ENCODE data around the gene RASSF7. TPM values are rescaled to one million over a fixed set of nuclear protein-coding genes. Genes with fewer than 3 reads are reported as not detected.

Gene RASSF7
- total and polyA plus RNA-seq, 2 of the 8 experiments (the other 6 are each of a cell fraction or from before 2014, with no cell fraction given), result 22.3 to 43.9 TPM

- H2AK5ac ChIP-seq (ENCODE audit: low read depth, low read length), result 0 out of 2 replicates have a peak overlapping the region, but pooled peaks have one; percentile 6
- H4K20me1 ChIP-seq (replicated peaks in 1 of 2; ENCODE audit: control insufficient read depth in 1 of 2, insufficient read depth in 2 of 2, low read length in 2 of 2), result peaks cover 9 to 18% of the 10 kb centered on the region in 2 experiments
- DNase-seq (ENCODE audit: low read depth in 1 of 2, low spot score in 2 of 2), result no peak
- no peak overlapping the region for H4K5ac ChIP-seq (ENCODE audit: insufficient read length, low read depth, low read length)
- H2BK12ac ChIP-seq (ENCODE audit: low read depth, low read length), result 0 out of 2 replicates have a peak overlapping the region, but pooled peaks have one; percentile 7
- POLR2A ChIA-PET (ENCODE audit: partially characterized antibody), result interaction anchor here (0.6 to 2.4 kb wide), 6 partner anchors 10 to 260 kb away, joined by 3 to 12 read pairs (median 4); no protein-coding TSS in a partner anchor
- H3K56ac ChIP-seq (replicated peaks; ENCODE audit: insufficient read length, low read depth, low read length), result no peak overlapping the region
- TF ChIP-seq CTCF (IDR thresholded peaks at IDR 0.05; ENCODE audit: control extremely low read depth in 1 of 3, insufficient read depth in 1 of 3, low read depth in 1 of 3, low read length in 3 of 3) (peak in 2 of 3 experiments; percentile 8 to 26; a peak in 2 of 4 replicates), NRF1 (IDR thresholded peaks at IDR 0.05; ENCODE audit: low read depth, low read length) (no peak)
- H3K4me3 ChIP-seq (ENCODE audit: extremely low read depth in 1 of 4, insufficient read depth in 2 of 4, low read depth in 3 of 4, low read length in 4 of 4), result no peak overlapping the region
- H3K27ac ChIP-seq (ENCODE audit: low read depth, low read length), result no peak overlapping the region
- H2BK20ac ChIP-seq (ENCODE audit: low read length), result no peak overlapping the region
- H3K4ac ChIP-seq (replicated peaks; ENCODE audit: insufficient read length, low read depth, low read length), result no peak overlapping the region
- H3K14ac ChIP-seq (ENCODE audit: insufficient read length), result no peak overlapping the region
- H3K79me2 ChIP-seq (ENCODE audit: control insufficient read depth in 1 of 2, insufficient read depth in 2 of 2, low read length in 2 of 2), result peaks cover 0 to 4% of the 10 kb centered on the region in 2 experiments; a peak in 1 of 4 replicates
- H3K18ac ChIP-seq (ENCODE audit: extremely low read depth, low read length), result no peak overlapping the region
- no peak overlapping the region for H2AFZ ChIP-seq (ENCODE audit: low read length)
- peaks cover 13 to 29% (median 26%) of the 10 kb centered on the region in 4 experiments for H3K27me3 ChIP-seq (replicated peaks in 1 of 4; ENCODE audit: control insufficient read depth in 3 of 4, extremely low read depth in 1 of 4, insufficient read depth in 3 of 4, low read length in 3 of 4)
- H3K23ac ChIP-seq (ENCODE audit: insufficient read length), result no peak overlapping the region
- no peak for FAIRE-seq
- H2BK15ac ChIP-seq (ENCODE audit: low read length), result no peak overlapping the region; the same call in 1 of the 2 replicates
- CTCF ChIA-PET (ENCODE audit: partially characterized antibody), result interaction anchor here (0.6 to 1.5 kb wide), 7 partner anchors 14 to 238 kb away, joined by 3 to 6 read pairs (median 3); partner anchors contain the start of genes IRF7 and PHRF1
- WGBS, 2 experiments (ENCODE audit: extremely low coverage in 1 of 2, insufficient coverage in 1 of 2, insufficient read length in 1 of 2, insufficient replicate concordance in 2 of 2, low coverage in 1 of 2, low lambda C conversion rate in 2 of 2, missing lambda C conversion rate in 1 of 2), result 92% methylated on average over 15 of the region's 15 CpGs; no CpG with 5 or more reads in 1 of the 2 experiments
- H3K9ac ChIP-seq (replicated peaks in 1 of 4; ENCODE audit: extremely low read depth in 1 of 4, low read depth in 3 of 4, low read length in 3 of 4), result no peak overlapping the region
- no peak overlapping the region; a peak in 1 of 4 replicates for H3K4me2 ChIP-seq (ENCODE audit: insufficient read depth in 1 of 2, low read depth in 2 of 2, low read length in 2 of 2)
- no peak overlapping the region for H2BK5ac ChIP-seq (ENCODE audit: low read depth, low read length)
- H2BK120ac ChIP-seq (replicated peaks; ENCODE audit: low read depth, low read length), result no peak overlapping the region
- H4K8ac ChIP-seq (ENCODE audit: extremely low read depth, insufficient read depth, low read length), result peak overlapping the region; percentile 35; the same call in 1 of the 2 replicates
- H3K36me3 ChIP-seq (ENCODE audit: control insufficient read depth in 2 of 4, insufficient read depth in 4 of 4, low read length in 3 of 4), result peaks cover 0 to 8% (median 4%) of the 10 kb centered on the region in 4 experiments; a peak in 5 of 8 replicates
- no peaks in the 10 kb centered on the region for H3K9me3 ChIP-seq (ENCODE audit: insufficient read depth in 2 of 2, low read depth in 1 of 2, low read length in 1 of 2)
- H3K23me2 ChIP-seq (ENCODE audit: low read depth, low read length), result peaks cover 19% of the 10 kb centered on the region; the same call in 1 of the 2 replicates
- H4K91ac ChIP-seq (replicated peaks; ENCODE audit: insufficient read length, low read length), result no peak overlapping the region
- H3K4me1 ChIP-seq (replicated peaks in 1 of 4; ENCODE audit: control insufficient read depth in 3 of 4, insufficient read depth in 4 of 4, low read length in 3 of 4), result peaks cover 0 to 37% (median 12%) of the 10 kb centered on the region in 4 experiments; a peak in 6 of 7 replicates
- peaks cover 8% of the 10 kb centered on the region for H3K79me1 ChIP-seq (ENCODE audit: low read depth, low read length)
These were observed 1.6 kb upstream of the RASSF7 start for GRCh38 chr11:559020-559620.
